Skin of body (tissue), 2 donors: ENCODE data around the gene C22orf15. TPM values are rescaled to one million over a fixed set of nuclear protein-coding genes. Genes with fewer than 3 reads are reported as not detected.

Experiments
- DNase-seq: peaks from one replicate; lab custom pipeline; 2025; lab: John Stamatoyannopoulos, UW
- total RNA-seq: library from RNA; depleted of rRNA; stranded (reverse); fragments of >200 nt; gene quantifications from one replicate; pipeline ENCODE4 v1.2.3, GENCODE V29; 2014

Gene C22orf15
- total RNA-seq, 1 donor from 2014 or later: 0.30 TPM

GRCh38 chr22:23750714-23751440 is 11.9 kb upstream of the C22orf15 start, which contains the start of gene ZNF70:
Gene ZNF70, minus strand, starts transcription at chr22:23751112. Its CDS starts 5,972 bp downstream, at chr22:23745140.
- peak; percentile 71 for DNase-seq

- no peak for DNase-seq
These were observed 11.3 kb upstream of the C22orf15 start for GRCh38 chr22:23751441-23751996.

- DNase-seq: no peak
These were observed 10.6 kb upstream of the C22orf15 start for GRCh38 chr22:23752090-23752691.

- no peak for DNase-seq
These were observed 10.0 kb upstream of the C22orf15 start for GRCh38 chr22:23752750-23753149.

- no peak for DNase-seq
These were observed 9.4 kb upstream of the C22orf15 start for GRCh38 chr22:23753385-23753784.

- no peak for DNase-seq
These were observed 8.4 kb upstream of the C22orf15 start, which contains the start of gene VPREB3 for GRCh38 chr22:23754220-23754919. Gene VPREB3, minus strand, starts transcription at chr22:23754425. Its CDS starts 62 bp downstream, at chr22:23754363.

GRCh38 chr22:23754980-23755636 is 7.7 kb upstream of the C22orf15 start:
- no peak for DNase-seq

- DNase-seq: no peak
These were observed 7.1 kb upstream of the C22orf15 start for GRCh38 chr22:23755711-23756110.

GRCh38 chr22:23756891-23757290 is 5.9 kb upstream of the C22orf15 start:
- DNase-seq: no peak

GRCh38 chr22:23759566-23759965 is 3.2 kb upstream of the C22orf15 start:
- DNase-seq: no peak

GRCh38 chr22:23760056-23760455 is 2.7 kb upstream of the C22orf15 start:
- DNase-seq: no peak

- no peak for DNase-seq
These were observed 772 bp downstream of the C22orf15 start for GRCh38 chr22:23763579-23763945.

GRCh38 chr22:23763954-23764353 is 1.2 kb downstream of the C22orf15 start:
- no peak for DNase-seq

GRCh38 chr22:23764899-23765881 is 2.4 kb downstream of the C22orf15 start:
- no peak for DNase-seq

- DNase-seq: no peak
These were observed 4.5 kb downstream of the C22orf15 start for GRCh38 chr22:23767303-23767672.

GRCh38 chr22:23767673-23768548 is 5.1 kb downstream of the C22orf15 start, which contains the start of gene CHCHD10:
Gene CHCHD10, minus strand, starts transcription at chr22:23767972. Its CDS starts 98 bp downstream, at chr22:23767874.
- peak; percentile 61 for DNase-seq

GRCh38 chr22:23769321-23769965 is 6.7 kb downstream of the C22orf15 start:
- DNase-seq: no peak

- DNase-seq: no peak
These were observed 9.5 kb downstream of the C22orf15 start for GRCh38 chr22:23772315-23772648.
